K562 treated with DMSO at 1 percent for 48 hours (cell line): ENCODE measurements around the gene NUTM2E. TPM values are rescaled to one million over a fixed set of nuclear protein-coding genes. Genes with fewer than 3 reads are reported as not detected.

Experiments
- total RNA-seq: library from RNA; unstranded; fragments of 300-600 nt; gene quantifications from 2 replicates; pipeline ENCODE4 v1.2.3, GENCODE V29; 2022; ENCODE audit warnings: low replicate concordance; ENCODE audit errors: extremely low read depth

Gene NUTM2E
- not detected in 2 replicates for total RNA-seq

GRCh38 chr10:79826496-79827215 lies at the start of gene NUTM2E:
NUTM2E (plus strand) TSS chr10:79826739; CDS start chr10:79841741, 15,002 bp downstream.

Other genes with a start within 250 kb of the NUTM2E start
- gene SFTPA1, start 215.8 kb upstream of the NUTM2E start, total RNA-seq: not detected in 2 replicates
- gene NUTM2B, start 123.5 kb upstream of the NUTM2E start, total RNA-seq: not detected in 2 replicates
- not detected in 2 replicates for gene SFTPD, start 122.4 kb downstream of the NUTM2E start, total RNA-seq